Naive thymus-derived CD8-positive, alpha-beta T cell (primary cell): ENCODE results near the gene SHB. TPM values are rescaled to one million over a fixed set of nuclear protein-coding genes. Genes with fewer than 3 reads are reported as not detected.
A peak's percentile ranks its signal among the peaks of the same experiment; 100 is the strongest.

Experiments
- ATAC-seq, 2 donors: fragments of 150-1000 bp; cut with Tn5 transposase in 1 of 2; sonication (Bioruptor Pico), chemical (Tn5 transposase) in 1 of 2; 1 replicate in 1 of 2; 2 replicates in 1 of 2; pipeline ENCODE4 v1.10.0; 2021; ENCODE audit warnings: mild to moderate bottlenecking in 2 of 2, moderate library complexity in 2 of 2
- POLR2A ChIA-PET: fragments of 350-600 bp; sonication (Branson Sonifier 250); formaldehyde crosslinking; loops from one replicate; lab custom pipeline; 2021; ENCODE audit warnings: antibody characterized with exemption; lab: Charles Lee
- DNase-seq, 10 donors: peaks; one replicate each; pipeline versions ENCODE4 v3.0.0 to v3.0.0-alpha.2; 2020 to 2022
- H3K27ac Mint-ChIP-seq, 10 donors: one replicate each; pipeline ENCODE4 v1.8.0; 2020 to 2022; ENCODE audit warnings: mild to moderate bottlenecking in 10 of 10, mixed read lengths in 10 of 10, moderate library complexity in 4 of 10, inconsistent platforms in 1 of 10
- H3K27me3 Mint-ChIP-seq, 5 donors: one replicate each; pipeline ENCODE4 v1.8.0; 2021 to 2022; ENCODE audit warnings: mixed read lengths in 5 of 5
- H3K36me3 Mint-ChIP-seq, 3 donors: one replicate each; pipeline ENCODE4 v1.8.0; 2020 to 2022; ENCODE audit warnings: mixed read lengths in 3 of 3, mild to moderate bottlenecking in 2 of 3, inconsistent platforms in 1 of 3
- H3K4me1 Mint-ChIP-seq, 4 donors: one replicate each; pipeline ENCODE4 v1.8.0; 2021 to 2022; ENCODE audit warnings: mixed read lengths in 4 of 4
- H3K4me3 Mint-ChIP-seq, 10 donors: one replicate each; pipeline ENCODE4 v1.8.0; 2020 to 2022; ENCODE audit warnings: mild to moderate bottlenecking in 10 of 10, mixed read lengths in 10 of 10, moderate library complexity in 6 of 10, inconsistent platforms in 1 of 10
- H3K9me3 Mint-ChIP-seq, 9 donors: one replicate each; pipeline ENCODE4 v1.8.0; 2020 to 2022; ENCODE audit warnings: mixed read lengths in 9 of 9, mild to moderate bottlenecking in 3 of 9, inconsistent platforms in 1 of 9, moderate library complexity in 1 of 9
- polyA plus RNA-seq, 3 donors: library from polyadenylated mRNA; unstranded; fragments of 300-500 nt; fragmentation: Illumina TruSeq; gene quantifications; one replicate each; pipeline ENCODE4 v1.2.3, GENCODE V29; 2021
- total RNA-seq, 8 experiments: library from RNA in 2 of 8; stranded (reverse) in 2 of 8; gene quantifications; one replicate each; pipeline ENCODE4 v1.2.3 and lab custom pipeline; 2021 to 2026

The SHB gene
- total and polyA plus RNA-seq, 5 experiments from 2014 or later = 0.20 to 1.2 (median 0.54) TPM

DNA sequence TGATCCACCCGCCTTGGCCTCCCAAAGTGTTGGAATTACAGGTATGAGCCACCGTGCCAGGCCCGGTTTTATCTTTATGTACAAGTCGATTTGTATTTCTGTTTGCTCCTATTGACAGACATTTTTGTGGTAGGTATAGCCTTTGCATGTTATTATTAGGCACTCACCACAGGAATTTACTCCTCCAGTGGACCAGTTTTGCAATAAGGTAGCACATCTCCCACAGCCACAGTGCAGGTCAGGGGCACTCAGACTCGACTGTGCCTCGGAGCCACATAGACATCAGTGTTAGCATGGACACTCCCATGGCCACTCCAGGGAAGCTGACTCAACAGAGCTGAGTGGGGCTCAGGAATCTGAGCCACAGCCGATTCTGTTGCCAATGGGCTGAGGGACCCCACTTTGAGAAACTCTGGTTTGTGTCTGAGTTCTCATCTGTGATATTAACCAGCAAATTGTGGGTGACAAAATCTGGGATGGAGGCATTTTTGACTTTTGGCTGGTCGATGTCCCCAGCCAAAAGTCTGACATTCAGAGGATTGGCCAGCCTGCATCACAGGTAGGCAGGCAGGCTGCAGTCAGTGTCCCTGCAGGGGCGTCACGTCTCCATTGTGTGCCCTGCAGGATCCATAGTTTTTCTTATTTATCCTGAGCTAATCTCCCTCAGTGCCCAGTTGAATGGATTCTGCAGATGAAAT is 15.0 kb upstream of the SHB start:
- Mint-ChIP-seq H3K36me3 (no peaks in the 10 kb centered on the region), H3K27me3 (peaks cover 12 to 17% (median 14%) of the 10 kb centered on the region in 5 donors), H3K9me3 (no peaks in the 10 kb centered on the region), H3K4me1 (peaks cover 0 to 5% (median 2%) of the 10 kb centered on the region in 4 donors), H3K27ac (no peak overlapping the region), H3K4me3 (no peak overlapping the region)
- ATAC-seq = no peak
- no peak for DNase-seq
- POLR2A ChIA-PET = no interaction called here

DNA sequence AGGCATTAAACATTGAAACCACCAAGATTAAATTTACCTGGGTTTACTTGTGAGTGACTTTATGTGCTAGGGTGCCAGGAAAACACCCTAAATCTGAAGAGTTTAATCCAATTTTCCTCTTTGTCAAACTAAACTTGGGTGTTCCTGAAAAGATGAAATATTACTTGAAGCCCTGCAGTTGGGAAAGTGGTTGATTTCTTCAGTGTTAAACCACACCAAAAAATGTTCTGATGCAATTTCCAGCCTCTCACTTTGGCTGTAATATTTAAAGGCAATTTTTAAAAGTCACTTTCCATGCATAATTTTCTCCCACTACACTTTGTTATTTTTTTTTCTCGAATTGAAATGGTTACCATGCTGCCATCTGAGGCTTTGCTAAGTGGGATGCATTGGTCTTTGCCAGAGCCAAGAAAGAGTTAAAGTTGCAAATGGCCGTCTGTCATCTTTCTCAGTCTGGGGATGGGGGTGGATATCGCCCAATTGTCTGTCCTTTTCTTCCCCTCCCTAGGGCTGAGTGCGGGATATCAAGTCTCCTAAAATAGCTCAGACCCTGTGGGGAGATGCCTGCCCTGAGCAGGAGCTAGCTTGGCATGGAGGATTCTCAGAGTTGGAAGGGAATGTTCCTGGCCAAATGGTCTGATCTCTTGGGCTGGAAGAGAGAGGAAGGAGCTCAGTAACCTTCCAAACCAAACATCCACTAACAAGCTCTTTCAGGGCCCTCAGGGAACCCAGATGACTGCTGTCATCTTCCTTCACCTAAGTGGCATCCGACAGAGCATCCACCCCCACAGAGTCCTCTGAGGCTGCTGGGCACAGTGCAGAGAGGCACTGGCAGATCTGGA is 13.6 kb upstream of the SHB start:
- no peaks in the 10 kb centered on the region for H3K36me3 Mint-ChIP-seq
- no peaks in the 10 kb centered on the region for H3K9me3 Mint-ChIP-seq
- H3K27me3 Mint-ChIP-seq = peaks cover 11 to 18% (median 17%) of the 10 kb centered on the region in 5 donors
- H3K4me1 Mint-ChIP-seq = peaks cover 0 to 5% (median 0%) of the 10 kb centered on the region in 4 donors
- ATAC-seq (no peak), DNase-seq (no peak)
- no peak overlapping the region for H3K4me3 Mint-ChIP-seq
- POLR2A ChIA-PET = no interaction called here
- no peak overlapping the region for H3K27ac Mint-ChIP-seq

DNA sequence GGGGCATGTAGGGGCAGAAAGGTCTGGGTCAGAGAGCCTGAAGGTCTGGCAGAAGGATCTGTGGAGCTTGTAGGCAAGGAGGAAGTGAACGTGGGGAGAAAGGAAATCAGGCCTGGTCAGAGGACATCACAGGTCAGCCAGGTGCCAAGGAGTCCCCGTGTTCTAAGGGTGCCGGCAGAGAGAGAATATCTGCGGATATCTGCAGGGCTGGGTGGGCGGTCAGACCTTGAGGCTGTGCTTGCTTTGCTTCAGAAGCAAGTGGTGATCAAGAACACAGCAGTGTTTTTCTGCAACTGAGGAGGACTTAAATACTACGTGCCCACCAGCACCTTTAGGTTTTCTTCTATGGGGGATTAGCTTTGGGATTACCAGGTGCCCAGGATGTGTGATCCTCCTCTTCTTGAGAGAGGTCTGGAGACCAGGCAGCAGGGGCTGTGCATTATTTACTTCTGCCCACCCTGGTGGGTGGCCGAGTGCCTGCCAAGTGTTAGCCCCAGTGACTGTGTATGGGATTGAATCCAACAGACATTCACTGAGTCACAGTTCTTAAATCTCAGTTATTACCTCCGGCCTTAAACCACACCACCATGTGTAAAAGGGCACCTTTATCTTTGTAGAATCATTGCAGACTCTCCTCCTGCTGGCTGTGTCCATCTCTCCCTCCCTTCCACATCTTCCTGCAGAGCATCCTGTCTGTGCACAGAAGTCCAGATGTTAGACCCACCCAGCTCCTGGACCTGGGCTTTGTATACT is 12.5 kb upstream of the SHB start:
- POLR2A ChIA-PET = no interaction called here
- DNase-seq = no peak
- no peak for ATAC-seq
- Mint-ChIP-seq H3K4me1 (peaks cover 0 to 8% (median 5%) of the 10 kb centered on the region in 4 donors), H3K27me3 (peaks cover 16 to 26% (median 23%) of the 10 kb centered on the region in 5 donors), H3K4me3 (no peak overlapping the region), H3K9me3 (no peaks in the 10 kb centered on the region), H3K27ac (no peak overlapping the region), H3K36me3 (no peaks in the 10 kb centered on the region)

- H3K27me3 Mint-ChIP-seq = peaks cover 16 to 26% (median 20%) of the 10 kb centered on the region in 5 donors
- no peak overlapping the region for H3K27ac Mint-ChIP-seq
- POLR2A ChIA-PET = no interaction called here
- no peaks in the 10 kb centered on the region for H3K9me3 Mint-ChIP-seq
- DNase-seq (no peak), ATAC-seq (no peak)
- peaks cover 0 to 10% (median 6%) of the 10 kb centered on the region in 4 donors for H3K4me1 Mint-ChIP-seq
- H3K4me3 Mint-ChIP-seq = no peak overlapping the region
- H3K36me3 Mint-ChIP-seq = no peaks in the 10 kb centered on the region
Measured at GRCh38 chr9:38079461-38080031, 10.5 kb upstream of the SHB start.

DNA sequence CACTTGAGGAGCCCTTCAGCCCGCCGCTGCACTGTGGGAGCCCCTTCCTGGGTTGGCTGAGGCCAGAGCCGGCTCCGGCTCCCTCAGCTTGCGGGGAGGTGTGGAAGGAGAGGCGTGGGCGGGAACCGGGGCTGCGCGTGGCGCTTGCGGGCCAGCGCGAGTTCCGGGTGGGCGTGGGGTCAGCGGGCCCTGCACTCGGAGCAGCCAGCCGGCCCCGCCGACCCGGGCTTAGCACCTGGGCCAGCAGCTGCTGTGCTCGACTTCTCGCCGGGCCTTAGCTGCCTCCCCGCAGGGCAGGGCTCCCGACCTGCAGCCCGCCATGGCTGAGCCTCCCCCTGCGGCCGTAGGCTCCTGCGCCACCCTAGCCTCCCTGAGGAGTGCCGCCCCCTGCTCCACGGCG is 6.2 kb upstream of the SHB start:
- no peak for ATAC-seq
- H3K4me3 Mint-ChIP-seq = no peak overlapping the region
- no peaks in the 10 kb centered on the region for H3K9me3 Mint-ChIP-seq
- DNase-seq = no peak
- H3K27ac Mint-ChIP-seq = no peak overlapping the region
- peaks cover 3 to 25% (median 15%) of the 10 kb centered on the region in 4 donors for H3K4me1 Mint-ChIP-seq
- POLR2A ChIA-PET = no interaction called here
- H3K36me3 Mint-ChIP-seq = no peaks in the 10 kb centered on the region
- peaks cover 16 to 26% (median 19%) of the 10 kb centered on the region in 5 donors for H3K27me3 Mint-ChIP-seq

DNA sequence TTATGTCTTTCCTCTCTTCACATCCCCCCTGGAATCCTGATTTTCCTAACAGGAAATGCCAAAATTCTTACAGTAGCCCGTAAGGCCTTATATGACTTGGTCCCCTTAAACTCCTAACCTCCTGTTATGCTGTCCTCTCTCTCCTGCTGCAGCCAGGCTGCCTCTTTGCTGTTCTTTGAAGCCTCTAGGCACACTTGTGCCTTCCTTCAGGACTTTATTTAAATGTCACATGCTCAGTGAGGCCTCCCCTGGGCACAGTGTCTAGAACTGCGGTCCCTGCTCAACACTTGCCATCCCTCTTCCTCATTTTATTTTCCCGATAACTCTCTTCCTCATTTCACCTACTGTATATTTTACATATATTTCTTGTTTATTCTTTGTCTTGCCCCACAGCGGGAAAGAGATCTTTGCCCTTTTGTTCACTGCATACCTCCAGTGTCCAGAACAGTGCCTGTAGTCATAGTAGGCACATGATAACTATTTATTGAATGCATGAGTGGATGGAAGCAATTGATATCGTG is 5.5 kb upstream of the SHB start:
- Mint-ChIP-seq H3K27ac (no peak overlapping the region), H3K9me3 (no peaks in the 10 kb centered on the region), H3K36me3 (no peaks in the 10 kb centered on the region), H3K4me3 (no peak overlapping the region), H3K27me3 (peaks cover 9 to 20% (median 15%) of the 10 kb centered on the region in 5 donors), H3K4me1 (peaks cover 3 to 30% (median 20%) of the 10 kb centered on the region in 4 donors)
- no peak for DNase-seq
- POLR2A ChIA-PET = no interaction called here
- no peak for ATAC-seq

DNA sequence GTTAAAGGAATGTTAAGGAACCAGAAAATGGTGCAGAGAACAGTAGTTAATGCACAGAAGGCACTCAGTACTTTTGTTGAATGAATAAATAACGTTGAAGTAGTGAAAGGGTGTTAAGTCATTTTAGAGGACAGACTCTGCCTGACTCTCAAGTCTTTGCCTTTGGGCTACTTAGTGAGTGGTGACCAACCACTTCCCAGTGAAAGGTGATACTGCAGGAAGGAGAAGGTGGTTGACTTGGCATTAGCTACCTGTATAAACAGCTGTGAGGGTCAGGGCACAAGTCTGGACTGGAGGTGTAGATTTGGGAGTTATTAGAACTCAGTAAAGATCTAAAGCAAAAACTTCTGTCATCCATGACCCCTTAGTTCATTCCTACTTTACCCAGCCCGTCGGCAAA is 4.9 kb upstream of the SHB start:
- no peaks in the 10 kb centered on the region for H3K36me3 Mint-ChIP-seq
- H3K27me3 Mint-ChIP-seq = peaks cover 3 to 14% (median 9%) of the 10 kb centered on the region in 5 donors
- DNase-seq = no peak
- no peak overlapping the region for H3K27ac Mint-ChIP-seq
- peaks cover 3 to 31% (median 18%) of the 10 kb centered on the region in 4 donors for H3K4me1 Mint-ChIP-seq
- no peak overlapping the region for H3K4me3 Mint-ChIP-seq
- POLR2A ChIA-PET = no interaction called here
- H3K9me3 Mint-ChIP-seq = no peaks in the 10 kb centered on the region
- no peak for ATAC-seq

- DNase-seq (no peak), ATAC-seq (no peak)
- Mint-ChIP-seq H3K27ac (peak overlapping the region in 7 of 10 donors; percentile 28 to 84 (median 42)), H3K9me3 (no peaks in the 10 kb centered on the region), H3K4me3 (peak overlapping the region in 2 of 10 donors; percentile 87 to 91), H3K4me1 (peaks cover 8 to 40% (median 26%) of the 10 kb centered on the region in 4 donors), H3K27me3 (peaks cover 0 to 2% (median 1%) of the 10 kb centered on the region in 5 donors), H3K36me3 (no peaks in the 10 kb centered on the region)
- POLR2A ChIA-PET = interaction anchor here (0.7 kb wide), 1 partner anchor 7 kb away, joined by 3 read pairs; no protein-coding TSS in a partner anchor
Measured at GRCh38 chr9:38071470-38072134, 2.6 kb upstream of the SHB start.

DNA sequence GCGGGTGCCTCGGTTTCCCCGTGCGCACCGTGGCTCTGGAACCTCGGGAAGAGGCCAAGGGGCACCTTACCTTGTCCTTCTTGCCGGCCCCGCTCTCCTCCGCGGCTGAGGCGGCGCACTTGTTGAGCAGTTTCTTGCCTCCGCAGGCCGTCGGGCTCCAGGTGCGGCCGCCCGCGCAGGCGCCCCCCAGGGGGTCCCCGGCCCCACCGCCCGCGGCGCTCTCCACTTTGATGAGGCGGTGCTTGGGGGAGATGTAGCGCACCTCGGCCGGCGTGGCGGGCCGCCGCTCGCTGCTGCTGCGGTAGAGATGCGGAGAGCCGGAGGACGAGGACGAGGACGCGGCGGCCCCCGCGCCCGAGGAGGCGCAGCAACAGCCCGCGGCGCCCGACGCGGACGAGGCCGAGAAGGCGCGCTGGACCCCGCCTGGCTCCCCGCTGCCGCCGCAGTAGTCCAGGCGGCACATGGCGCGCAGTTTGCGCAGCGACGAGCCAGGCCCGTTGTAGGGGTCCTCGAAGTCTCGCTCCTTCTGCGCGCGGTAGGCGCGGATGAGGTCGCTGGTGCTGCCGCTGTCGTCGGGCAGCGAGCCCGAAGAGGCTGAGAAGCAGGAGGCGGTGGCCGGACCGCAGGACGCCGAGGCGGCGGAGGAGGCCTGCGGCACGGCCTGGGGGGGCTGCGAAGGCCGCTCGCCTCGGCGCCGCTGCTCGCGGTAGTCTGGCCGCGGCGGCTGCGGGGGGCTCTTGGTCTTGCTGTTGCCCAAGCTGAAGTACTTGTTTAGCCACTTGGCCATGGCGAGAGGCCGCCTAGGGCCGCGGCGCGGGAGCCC is 957 bp downstream of the SHB start:
- no peaks in the 10 kb centered on the region for H3K36me3 Mint-ChIP-seq
- POLR2A ChIA-PET = no interaction called here
- peaks cover 17 to 39% (median 26%) of the 10 kb centered on the region in 4 donors for H3K4me1 Mint-ChIP-seq
- peak overlapping the region; percentile 69 to 93 (median 86) for H3K4me3 Mint-ChIP-seq
- ATAC-seq (no peak), DNase-seq (peak in 4 of 10 donors; percentile 14 to 22 (median 20))
- H3K27me3 Mint-ChIP-seq = peaks cover 0 to 7% (median 0%) of the 10 kb centered on the region in 5 donors
- no peaks in the 10 kb centered on the region for H3K9me3 Mint-ChIP-seq
- H3K27ac Mint-ChIP-seq = peak overlapping the region in 4 of 10 donors; percentile 56 to 71 (median 70)

- ATAC-seq = no peak
- Mint-ChIP-seq H3K36me3 (no peaks in the 10 kb centered on the region), H3K27me3 (peaks cover 0 to 7% (median 0%) of the 10 kb centered on the region in 5 donors), H3K4me1 (peaks cover 17 to 39% (median 26%) of the 10 kb centered on the region in 4 donors), H3K27ac (peak overlapping the region in 8 of 10 donors; percentile 8 to 84 (median 61)), H3K4me3 (peak overlapping the region; percentile 69 to 93 (median 86)), H3K9me3 (no peaks in the 10 kb centered on the region)
- DNase-seq = peak in 5 of 10 donors; percentile 9 to 66 (median 18)
- POLR2A ChIA-PET = no interaction called here
Measured at GRCh38 chr9:38066914-38067858, 1.8 kb downstream of the SHB start.
